Activated T-cell treated with anti-CD3 and anti-CD28 coated beads, Interleukin-2, amount 50 U/mL, for 72 hours (primary cell): ENCODE results near the gene ZCCHC24. TPM values are rescaled to one million over a fixed set of nuclear protein-coding genes. Genes with fewer than 3 reads are reported as not detected.

Source experiments
- ATAC-seq, 2 donors: fragments of 150-1000 bp; cut with Tn5 transposase; replicated peaks in 1 of 2; 2 replicates each; pipeline ENCODE4 v1.10.0; 2021; ENCODE audit warnings: moderate library complexity in 2 of 2, mild to moderate bottlenecking in 1 of 2
- DNase-seq, 2 donors: peaks; one replicate each; pipeline ENCODE4 v3.0.0; 2021 to 2022; ENCODE audit warnings: mixed read lengths in 1 of 2
- H3K27ac Mint-ChIP-seq: one replicate; pipeline ENCODE4 v1.8.0; 2022; ENCODE audit warnings: mild to moderate bottlenecking, moderate library complexity, mixed read lengths
- H3K27me3 Mint-ChIP-seq: one replicate; pipeline ENCODE4 v1.8.0; 2022; ENCODE audit warnings: low read depth, mixed read lengths
- H3K36me3 Mint-ChIP-seq, 2 donors: one replicate each; pipeline ENCODE4 v1.8.0; 2022; ENCODE audit warnings: mixed read lengths in 2 of 2, mild to moderate bottlenecking in 1 of 2; ENCODE audit not compliant: insufficient read depth in 2 of 2
- H3K4me1 Mint-ChIP-seq: one replicate; pipeline ENCODE4 v1.8.0; 2022; ENCODE audit warnings: low read depth, mixed read lengths
- H3K4me3 Mint-ChIP-seq, 2 donors: one replicate each; pipeline ENCODE4 v1.8.0; 2022; ENCODE audit warnings: mild to moderate bottlenecking in 2 of 2, mixed read lengths in 2 of 2, moderate library complexity in 2 of 2
- H3K9me3 Mint-ChIP-seq, 2 donors: one replicate each; pipeline ENCODE4 v1.8.0; 2022; ENCODE audit warnings: mixed read lengths in 2 of 2
- total RNA-seq, 2 donors: library from RNA; stranded (reverse); gene quantifications; one replicate each; pipeline ENCODE4 v1.2.3, GENCODE V29; 2022

Gene ZCCHC24
- total RNA-seq, 2 donors from 2014 or later: 1.1 to 1.7 TPM

GRCh38 chr10:79379512-79380124 is 65.8 kb downstream of the ZCCHC24 start:
- ATAC-seq: no peak
- DNase-seq: no peak
- Mint-ChIP-seq H3K9me3 (no peaks in the 10 kb centered on the region), H3K4me3 (no peak overlapping the region), H3K27me3 (no peaks in the 10 kb centered on the region), H3K4me1 (peaks cover 3% of the 10 kb centered on the region), H3K36me3 (peaks cover 0 to 2% of the 10 kb centered on the region in 2 donors), H3K27ac (no peak overlapping the region)

GRCh38 chr10:79378647-79379511 is 66.5 kb downstream of the ZCCHC24 start:
- Mint-ChIP-seq H3K4me1 (peaks cover 4% of the 10 kb centered on the region), H3K27me3 (no peaks in the 10 kb centered on the region), H3K27ac (no peak overlapping the region), H3K36me3 (peaks cover 0 to 2% of the 10 kb centered on the region in 2 donors), H3K4me3 (no peak overlapping the region), H3K9me3 (no peaks in the 10 kb centered on the region)
- no peak for ATAC-seq
- no peak for DNase-seq

- no peak for DNase-seq
- Mint-ChIP-seq H3K27me3 (no peaks in the 10 kb centered on the region), H3K27ac (no peak overlapping the region), H3K36me3 (peaks cover 0 to 2% of the 10 kb centered on the region in 2 donors), H3K9me3 (no peaks in the 10 kb centered on the region), H3K4me1 (peaks cover 4% of the 10 kb centered on the region), H3K4me3 (no peak overlapping the region)
- ATAC-seq: no peak
These were observed 67.1 kb downstream of the ZCCHC24 start for GRCh38 chr10:79378383-79378646.

- H3K9me3 Mint-ChIP-seq: no peaks in the 10 kb centered on the region
- ATAC-seq: no peak
- no peak overlapping the region for H3K27ac Mint-ChIP-seq
- H3K4me3 Mint-ChIP-seq: no peak overlapping the region
- H3K4me1 Mint-ChIP-seq: peaks cover 4% of the 10 kb centered on the region
- DNase-seq: no peak
- no peaks in the 10 kb centered on the region for H3K27me3 Mint-ChIP-seq
- peaks cover 0 to 2% of the 10 kb centered on the region in 2 donors for H3K36me3 Mint-ChIP-seq
These were observed 67.7 kb downstream of the ZCCHC24 start for GRCh38 chr10:79377557-79378382.

GRCh38 chr10:79376751-79377556 is 68.5 kb downstream of the ZCCHC24 start:
- no peaks in the 10 kb centered on the region for H3K27me3 Mint-ChIP-seq
- no peak overlapping the region for H3K4me3 Mint-ChIP-seq
- no peak overlapping the region for H3K27ac Mint-ChIP-seq
- H3K4me1 Mint-ChIP-seq: peaks cover 4% of the 10 kb centered on the region
- ATAC-seq (no peak), DNase-seq (no peak)
- no peaks in the 10 kb centered on the region for H3K9me3 Mint-ChIP-seq
- H3K36me3 Mint-ChIP-seq: peaks cover 0 to 2% of the 10 kb centered on the region in 2 donors

- DNase-seq (no peak), ATAC-seq (no peak)
- peaks cover 4% of the 10 kb centered on the region for H3K4me1 Mint-ChIP-seq
- peaks cover 2 to 5% of the 10 kb centered on the region in 2 donors for H3K36me3 Mint-ChIP-seq
- H3K27me3 Mint-ChIP-seq: no peaks in the 10 kb centered on the region
- no peak overlapping the region for H3K4me3 Mint-ChIP-seq
- H3K9me3 Mint-ChIP-seq: peaks cover 0 to 2% of the 10 kb centered on the region in 2 donors
- H3K27ac Mint-ChIP-seq: no peak overlapping the region
These were observed 69.3 kb downstream of the ZCCHC24 start for GRCh38 chr10:79376078-79376628.

GRCh38 chr10:79375321-79376077 is 69.9 kb downstream of the ZCCHC24 start:
- H3K27me3 Mint-ChIP-seq: no peaks in the 10 kb centered on the region
- no peak for ATAC-seq
- peaks cover 0 to 2% of the 10 kb centered on the region in 2 donors for H3K9me3 Mint-ChIP-seq
- no peak for DNase-seq
- H3K4me3 Mint-ChIP-seq: no peak overlapping the region
- H3K4me1 Mint-ChIP-seq: peaks cover 4% of the 10 kb centered on the region
- peaks cover 2 to 5% of the 10 kb centered on the region in 2 donors for H3K36me3 Mint-ChIP-seq
- H3K27ac Mint-ChIP-seq: no peak overlapping the region

- Mint-ChIP-seq H3K27ac (no peak overlapping the region), H3K27me3 (no peaks in the 10 kb centered on the region), H3K9me3 (peaks cover 0 to 5% of the 10 kb centered on the region in 2 donors), H3K4me3 (no peak overlapping the region), H3K36me3 (peaks cover 4 to 5% of the 10 kb centered on the region in 2 donors), H3K4me1 (peaks cover 4% of the 10 kb centered on the region)
- ATAC-seq (peak; percentile 72 to 75), DNase-seq (peak; percentile 70 to 78)
These were observed 70.9 kb downstream of the ZCCHC24 start for GRCh38 chr10:79374312-79375191.

- Mint-ChIP-seq H3K9me3 (peaks cover 0 to 5% of the 10 kb centered on the region in 2 donors), H3K4me1 (peaks cover 4% of the 10 kb centered on the region), H3K27me3 (no peaks in the 10 kb centered on the region), H3K4me3 (no peak overlapping the region), H3K27ac (no peak overlapping the region), H3K36me3 (peaks cover 4 to 5% of the 10 kb centered on the region in 2 donors)
- ATAC-seq (no peak), DNase-seq (no peak)
These were observed 72.6 kb downstream of the ZCCHC24 start for GRCh38 chr10:79372871-79373270.

- Mint-ChIP-seq H3K36me3 (peaks cover 3 to 4% of the 10 kb centered on the region in 2 donors), H3K27ac (no peak overlapping the region), H3K4me3 (no peak overlapping the region), H3K4me1 (no peaks in the 10 kb centered on the region), H3K9me3 (peaks cover 0 to 5% of the 10 kb centered on the region in 2 donors), H3K27me3 (peaks cover 8% of the 10 kb centered on the region)
- no peak for DNase-seq
- ATAC-seq: no peak
These were observed 77.8 kb downstream of the ZCCHC24 start for GRCh38 chr10:79367426-79368189.
